GM12878 (cell line): ENCODE results near the gene TPCN1. TPM values are rescaled to one million over a fixed set of nuclear protein-coding genes. Genes with fewer than 3 reads are reported as not detected.

Experiments used
- ATAC-seq: fragments of 200-7000 bp; cut with Tn5 transposase; 3 replicates; pipeline ENCODE4 v1.9.1; 2020; ENCODE audit warnings: mild to moderate bottlenecking, moderate library complexity
- BruUV-seq: library from RNA; stranded (reverse); fragments of 400-500 nt; replicated peaks from 2 replicates; lab custom pipeline; 2021; lab: Mats Ljungman, UMichigan
- CTCF ChIA-PET: fragments of 300-600 bp; sonication (Branson Sonifier 250); formaldehyde crosslinking; extraction: SDS; loops from one replicate; lab custom pipeline; 2021; ENCODE audit warnings: inconsistent platforms; lab: Yijun Ruan, JAX
- POLR2A ChIA-PET: fragments of 350-600 bp; formaldehyde crosslinking; extraction: SDS; loops from one replicate; lab custom pipeline; 2021; ENCODE audit warnings: inconsistent platforms; lab: Charles Lee
- RAD21 ChIA-PET: fragments of 300-600 bp; sonication (Branson Sonifier 250); formaldehyde crosslinking; loops from one replicate; lab custom pipeline; 2023; ENCODE audit warnings: antibody characterized with exemption; ENCODE audit not compliant: unreplicated experiment; lab: Charles Lee
- SMC1A ChIA-PET: fragments of 300-600 bp; sonication (Branson Sonifier 250); formaldehyde crosslinking; loops from one replicate; lab custom pipeline; 2023; ENCODE audit not compliant: unreplicated experiment, uncharacterized antibody; lab: Charles Lee
- DNase-seq: peaks from one replicate; pipeline ENCODE4 v3.0.0-alpha.2; 2011; ENCODE audit warnings: low read depth, low spot score
- FAIRE-seq: peaks from 3 replicates; lab custom pipeline; 2011; peaks lifted over from hg19 to GRCh38; lab: Jason Lieb, UNC
- H2AFZ ChIP-seq: 2 replicates; pipeline ENCODE4 v1.6.0; 2011; ENCODE audit warnings: low read depth, low read length, control low read depth; ENCODE audit not compliant: control insufficient read depth
- H3K27ac ChIP-seq: 2 replicates; pipeline ENCODE4 v1.5.1; 2011; ENCODE audit warnings: control low read depth; ENCODE audit not compliant: control insufficient read depth, insufficient read depth
- H3K27me3 ChIP-seq, 2 experiments: replicated peaks in 1 of 2; 2 replicates each; pipeline versions ENCODE4 v1.6.0 to v1.6.1; 2011; ENCODE audit warnings: low read length in 1 of 2; ENCODE audit not compliant: control insufficient read depth in 2 of 2, insufficient read depth in 2 of 2
- H3K36me3 ChIP-seq, 2 experiments: 2 replicates each; pipeline ENCODE4 v1.5.1; 2011; ENCODE audit warnings: low read length in 1 of 2; ENCODE audit not compliant: control insufficient read depth in 2 of 2, insufficient read depth in 2 of 2
- H3K4me1 ChIP-seq: 2 replicates; pipeline ENCODE4 v1.6.1; 2011; ENCODE audit warnings: mild to moderate bottlenecking, low read length, moderate library complexity, mixed read lengths; ENCODE audit not compliant: control insufficient read depth, insufficient read depth
- H3K4me2 ChIP-seq: 2 replicates; pipeline ENCODE4 v1.6.0; 2011; ENCODE audit warnings: control low read depth; ENCODE audit not compliant: control insufficient read depth, insufficient read depth
- H3K4me3 ChIP-seq: fragments of 200-600 bp; sonication (generic); 2 replicates; pipeline ENCODE4 v1.5.1; 2016
- H3K79me2 ChIP-seq: 2 replicates; pipeline ENCODE4 v1.6.0; 2011; ENCODE audit warnings: low read length; ENCODE audit not compliant: control insufficient read depth, insufficient read depth
- H3K9ac ChIP-seq: 2 replicates; pipeline ENCODE4 v1.8.0; 2011; ENCODE audit warnings: low read length, control low read depth, mixed read lengths; ENCODE audit not compliant: control insufficient read depth, insufficient read depth
- H3K9me3 ChIP-seq: replicated peaks from 3 replicates; pipeline ENCODE4 v1.5.1; 2011; ENCODE audit warnings: mild to moderate bottlenecking, low read length; ENCODE audit not compliant: control insufficient read depth, insufficient read depth
- H4K20me1 ChIP-seq: 2 replicates; pipeline ENCODE4 v1.6.0; 2011; ENCODE audit not compliant: control insufficient read depth, insufficient read depth
- BCL11A ChIP-seq: IDR thresholded peaks from 2 replicates; pipeline ENCODE4 v1.6.1; 2011; ENCODE audit warnings: low read depth, low read length
- BMI1 ChIP-seq: fragments of 450-650 bp; IDR thresholded peaks from 2 replicates; pipeline ENCODE4 v1.6.1; 2016; ENCODE audit warnings: mild to moderate bottlenecking, moderate library complexity, borderline replicate concordance
- CHD4 ChIP-seq: fragments of 200-600 bp; sonication (generic); IDR thresholded peaks from 2 replicates; pipeline ENCODE4 v1.6.1; 2016; ENCODE audit warnings: mild to moderate bottlenecking
- CREB1 ChIP-seq: IDR thresholded peaks from 2 replicates; pipeline ENCODE4 v1.6.1; 2012; ENCODE audit warnings: low read depth, mild to moderate bottlenecking, inconsistent platforms
- CREM ChIP-seq: IDR thresholded peaks from 2 replicates; pipeline ENCODE4 v1.6.1; 2014; ENCODE audit warnings: antibody characterized with exemption, low read depth
- EP300 ChIP-seq, 2 experiments: fragments of 150-350 bp in 1 of 2; IDR thresholded peaks; 2 replicates each; pipeline ENCODE4 v1.6.1; 2011 to 2012; ENCODE audit warnings: low read depth in 2 of 2, low read length in 2 of 2, borderline replicate concordance in 1 of 2, improper control_type of control experiment in 1 of 2, inconsistent platforms in 1 of 2; ENCODE audit not compliant: control insufficient read depth in 1 of 2
- GABPA ChIP-seq: IDR thresholded peaks from 2 replicates; pipeline ENCODE4 v1.6.1; 2014; ENCODE audit warnings: antibody characterized with exemption, low read depth, mild to moderate bottlenecking, inconsistent platforms
- IKZF2 ChIP-seq, 2 experiments: fragments of 450-650 bp; IDR thresholded peaks; 2 replicates each; pipeline ENCODE4 v1.6.1; 2017; ENCODE audit warnings: mild to moderate bottlenecking in 2 of 2, moderate library complexity in 2 of 2
- JUNB ChIP-seq: IDR thresholded peaks from 2 replicates; pipeline ENCODE4 v1.6.1; 2016; ENCODE audit warnings: antibody characterized with exemption, mild to moderate bottlenecking
- JUND ChIP-seq: IDR thresholded peaks from 2 replicates; pipeline ENCODE4 v1.6.1; 2012; ENCODE audit warnings: low read depth, mild to moderate bottlenecking, low read length, improper control_type of control experiment, moderate library complexity
- MLLT1 ChIP-seq: fragments of 450-650 bp; IDR thresholded peaks from 2 replicates; pipeline ENCODE4 v1.6.1; 2016; ENCODE audit warnings: mild to moderate bottlenecking
- MTA3 ChIP-seq: IDR thresholded peaks from 2 replicates; pipeline ENCODE4 v1.6.1; 2012; ENCODE audit warnings: low read length, inconsistent platforms, borderline replicate concordance
- NR2C1 ChIP-seq: fragments of 450-650 bp; IDR thresholded peaks from 2 replicates; pipeline ENCODE4 v1.6.1; 2017; ENCODE audit warnings: antibody characterized with exemption, mild to moderate bottlenecking, moderate library complexity
- NRF1 ChIP-seq: conservative IDR thresholded peaks from 2 replicates; pipeline ENCODE4 v1.6.1; 2011; ENCODE audit warnings: mild to moderate bottlenecking, low read depth, low read length, improper control_type of control experiment
- RB1 ChIP-seq: fragments of 450-650 bp; formaldehyde crosslinking; IDR thresholded peaks from 2 replicates; pipeline ENCODE4 v1.6.1; 2017; ENCODE audit warnings: mild to moderate bottlenecking, borderline replicate concordance
- RCOR1 ChIP-seq: conservative IDR thresholded peaks from 2 replicates; pipeline ENCODE4 v1.6.1; 2012; ENCODE audit warnings: low read depth, low read length, improper control_type of control experiment
- RELB ChIP-seq: fragments of 450-650 bp; IDR thresholded peaks from 2 replicates; pipeline ENCODE4 v1.6.1; 2017; ENCODE audit warnings: low read depth, mild to moderate bottlenecking, moderate library complexity
- SMAD5 ChIP-seq: IDR thresholded peaks from 2 replicates; pipeline ENCODE4 v1.6.1; 2016; ENCODE audit warnings: antibody characterized with exemption, low read depth
- SREBF1 ChIP-seq: IDR thresholded peaks from 2 replicates; pipeline ENCODE4 v1.6.1; 2012; ENCODE audit warnings: mild to moderate bottlenecking, low read length
- TBL1XR1 ChIP-seq: IDR thresholded peaks from 2 replicates; pipeline ENCODE4 v1.6.1; 2012; ENCODE audit warnings: low read depth, low read length, improper control_type of control experiment
- YBX1 ChIP-seq: fragments of 450-650 bp; IDR thresholded peaks from 2 replicates; pipeline ENCODE4 v1.6.1; 2016; ENCODE audit warnings: antibody characterized with exemption
- ZNF274 ChIP-seq: IDR thresholded peaks from one replicate; pipeline ENCODE4 v1.8.0; 2011; ENCODE audit not compliant: insufficient read length, insufficient read depth
- ZSCAN29 ChIP-seq: fragments of 450-650 bp; IDR thresholded peaks from 2 replicates; pipeline ENCODE4 v1.6.1; 2017; ENCODE audit warnings: mild to moderate bottlenecking, moderate library complexity
- WGBS: methylation state at CpG from one replicate; pipeline ENCODE4 v1.1.6; 2016; ENCODE audit warnings: low lambda C conversion rate; ENCODE audit not compliant: insufficient replicate concordance, insufficient coverage; ENCODE audit errors: missing lambda C conversion rate; 5-methylcytosine and 5-hydroxymethylcytosine counted together
- in situ Hi-C: fragments of 300-500 bp; cut with MboI; formaldehyde crosslinking; loops from 9 replicates; pipeline ENCODE4 v1.14.3; 2018; ENCODE audit warnings: mixed read lengths
- intact Hi-C: fragments of 100-400 bp; cut with micrococcal nuclease; formaldehyde crosslinking; loops from one replicate; pipeline ENCODE4 v1.14.2; 2022; ENCODE audit not compliant: unreplicated experiment
- polyA plus RNA-seq, 11 experiments: library from polyadenylated mRNA; depleted of rRNA in 4 of 11; unstranded in 6 of 11; stranded (reverse) in 5 of 11; fragments of >200 nt; fragmentation: Nextera tagmentation in 4 of 11; fragmentation: Illumina TruSeq in 1 of 11; extraction: Ambion mirVana in 4 of 11; extraction: Trizol in 1 of 11; gene quantifications; 1 replicate in 1 of 11; 2 replicates in 10 of 11; pipeline versions ENCODE4 v1.2.1 to v1.2.3, GENCODE V29; 2011 to 2016; ENCODE audit warnings: inconsistent platforms in 2 of 11, missing spikeins in 2 of 11, low read depth in 1 of 11
- total RNA-seq, 4 experiments: library from RNA; depleted of rRNA in 3 of 4; stranded (reverse); fragments of >200 nt in 3 of 4; fragmentation: Illumina TruSeq in 1 of 4; extraction: Trizol in 1 of 4; gene quantifications; 2 replicates each; pipeline versions ENCODE4 v1.2.1 to v1.2.3, GENCODE V29; 2013 to 2021

Gene TPCN1
- total and polyA plus RNA-seq, 10 of the 15 experiments (the other 5 are each of a cell fraction or from before 2014, with no cell fraction given): 0.79 to 30.9 (median 19.4) TPM

GRCh38 chr12:113216027-113216426, 5.2 kb upstream of the TPCN1 start (continued):
- TF ChIP-seq BMI1 (no peak), JUND (no peak), GABPA (no peak), BCL11A (no peak), EP300 (IDR thresholded peaks at IDR 0.05; ENCODE audit: borderline replicate concordance in 1 of 2, control insufficient read depth in 1 of 2, low read depth in 2 of 2, low read length in 2 of 2) (no peak), TBL1XR1 (no peak), RCOR1 (no peak)

GRCh38 chr12:113220593-113221180, 577 bp upstream of the TPCN1 start:
- ChIA-PET SMC1A (interaction anchor here (1.2 to 15.7 kb wide), 4 partner anchors 8 to 17 kb away, joined by 3 to 237 read pairs (median 34); no protein-coding TSS in a partner anchor), CTCF (interaction anchor here (1.2 to 1.6 kb wide), 2 partner anchors 10 to 19 kb away, joined by 3 to 4 read pairs; no protein-coding TSS in a partner anchor), RAD21 (interaction anchor here (1.4 to 4.4 kb wide), 4 partner anchors 12 to 17 kb away, joined by 4 to 51 read pairs (median 40); no protein-coding TSS in a partner anchor), POLR2A (interaction anchor here (1.0 to 6.7 kb wide), 6 partner anchors 10 to 90 kb away, joined by 3 to 108 read pairs (median 26); partner anchors contain the start of genes DDX54 and RITA1)
- WGBS: 3% methylated on average over 23 of the region's 23 CpGs
- Histone ChIP-seq H3K4me2 (peak overlapping the region; percentile 98), H3K4me3 (peak overlapping the region; percentile 69), H4K20me1 (no peaks in the 10 kb centered on the region), H3K79me2 (peaks cover 31% of the 10 kb centered on the region), H3K27me3 (no peaks in the 10 kb centered on the region), H3K36me3 (no peaks in the 10 kb centered on the region), H2AFZ (peak overlapping the region; percentile 89), H3K27ac (peak overlapping the region; percentile 22; the same call in 1 of the 2 replicates), H3K9me3 (no peaks in the 10 kb centered on the region), H3K4me1 (peaks cover 19% of the 10 kb centered on the region), H3K9ac (peak overlapping the region; percentile 58; the same call in 1 of the 2 replicates)
- BruUV-seq: TSS peak; percentile 83
- peak; percentile 0 for ATAC-seq
- no peak for FAIRE-seq
- no peak for DNase-seq
- in situ Hi-C loops: loop anchor here (25.0 kb wide), 1 partner anchor 1783 kb away; no protein-coding TSS in a partner anchor
- intact Hi-C loops: loop anchor here (1.0 to 2.0 kb wide), 2 partner anchors 12 to 34 kb away; no protein-coding TSS in a partner anchor
- TF ChIP-seq ZSCAN29 (no peak), NR2C1 (no peak), SREBF1 (no peak), RELB (peak; percentile 16; the same call in 1 of the 2 replicates), MTA3 (no peak), CHD4 (no peak), NRF1 (no peak), IKZF2 (IDR thresholded peaks at IDR 0.05) (peak; percentile 39 to 51), JUNB (no peak), SMAD5 (no peak), MLLT1 (0 out of 2 replicates have a peak, but pooled peaks have one; percentile 53), CREM (no peak), CREB1 (no peak), ZNF274 (no peak), YBX1 (no peak), RB1 (0 out of 2 replicates have a peak, but pooled peaks have one; percentile 48)
